Cardiac fibroblast (primary cell): ENCODE data around the gene IMMP2L.

Experiments used
- DNase-seq, 2 donors: peaks; one replicate each; pipeline versions ENCODE4 v3.0.0 to v3.0.0-alpha.2; 2010; ENCODE audit warnings: low read depth in 2 of 2
- H3K4me3 ChIP-seq, 2 donors: replicated peaks in 1 of 2; 1 replicate in 1 of 2; 2 replicates in 1 of 2; pipeline ENCODE4 v1.5.1; 2011; ENCODE audit warnings: low read depth in 2 of 2, low read length in 2 of 2, mild to moderate bottlenecking in 2 of 2, moderate library complexity in 1 of 2
- TF ChIP-seq, protein P1 (sequence below): IDR thresholded peaks from one replicate; pipeline ENCODE4 v1.5.1; 2011; ENCODE audit warnings: low read depth, mild to moderate bottlenecking, low read length, inconsistent platforms

The IMMP2L gene

DNA sequence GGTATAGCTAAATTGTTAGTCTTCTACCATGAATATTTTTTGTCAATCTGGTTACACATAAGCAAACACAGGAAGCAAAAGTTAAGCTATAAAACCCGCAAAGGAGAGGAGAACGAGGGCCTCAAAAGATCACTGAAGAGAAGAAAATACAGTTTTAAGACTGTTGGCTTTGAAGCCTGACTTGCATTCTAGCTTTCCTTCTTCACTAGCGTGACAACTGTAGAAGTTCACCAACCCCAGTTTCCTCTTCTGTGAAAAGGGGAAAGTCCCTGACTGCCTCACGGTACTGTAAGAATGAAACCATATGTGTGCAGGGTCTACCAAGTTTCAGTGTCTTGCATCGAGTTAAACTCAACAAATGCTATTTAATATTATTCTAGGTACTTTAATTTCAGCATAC is 478.9 kb downstream of the IMMP2L start:
- no peak overlapping the region for H3K4me3 ChIP-seq
- peak in 1 of 2 donors; percentile 53 for DNase-seq

DNA sequence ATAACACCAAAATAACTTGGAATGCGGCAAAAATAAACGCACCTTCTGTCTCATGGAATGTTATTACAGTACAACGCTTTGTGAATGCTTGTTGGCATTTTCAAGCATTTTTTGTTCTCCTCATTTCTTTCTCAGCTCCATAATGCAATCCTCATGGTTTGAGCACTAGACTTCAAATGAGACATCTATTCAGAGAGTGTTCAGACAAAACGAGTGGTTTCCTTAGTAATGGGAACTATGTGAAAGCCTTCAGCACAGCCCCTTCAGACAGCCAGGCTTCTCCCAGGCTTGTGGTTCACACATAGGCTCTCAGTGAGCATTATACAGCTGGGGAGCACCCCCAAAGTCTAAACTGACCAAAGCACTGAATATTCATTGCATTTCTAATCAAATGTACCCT is 479.9 kb downstream of the IMMP2L start:
- H3K4me3 ChIP-seq = no peak overlapping the region
- peak in 1 of 2 donors; percentile 24 for DNase-seq
- TF ChIP-seq, protein P1, sequence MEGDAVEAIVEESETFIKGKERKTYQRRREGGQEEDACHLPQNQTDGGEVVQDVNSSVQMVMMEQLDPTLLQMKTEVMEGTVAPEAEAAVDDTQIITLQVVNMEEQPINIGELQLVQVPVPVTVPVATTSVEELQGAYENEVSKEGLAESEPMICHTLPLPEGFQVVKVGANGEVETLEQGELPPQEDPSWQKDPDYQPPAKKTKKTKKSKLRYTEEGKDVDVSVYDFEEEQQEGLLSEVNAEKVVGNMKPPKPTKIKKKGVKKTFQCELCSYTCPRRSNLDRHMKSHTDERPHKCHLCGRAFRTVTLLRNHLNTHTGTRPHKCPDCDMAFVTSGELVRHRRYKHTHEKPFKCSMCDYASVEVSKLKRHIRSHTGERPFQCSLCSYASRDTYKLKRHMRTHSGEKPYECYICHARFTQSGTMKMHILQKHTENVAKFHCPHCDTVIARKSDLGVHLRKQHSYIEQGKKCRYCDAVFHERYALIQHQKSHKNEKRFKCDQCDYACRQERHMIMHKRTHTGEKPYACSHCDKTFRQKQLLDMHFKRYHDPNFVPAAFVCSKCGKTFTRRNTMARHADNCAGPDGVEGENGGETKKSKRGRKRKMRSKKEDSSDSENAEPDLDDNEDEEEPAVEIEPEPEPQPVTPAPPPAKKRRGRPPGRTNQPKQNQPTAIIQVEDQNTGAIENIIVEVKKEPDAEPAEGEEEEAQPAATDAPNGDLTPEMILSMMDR = no peak

More for the DNA sequence above, 478.9 kb downstream of the IMMP2L start:
- TF ChIP-seq, protein P1 = no peak

DNA sequence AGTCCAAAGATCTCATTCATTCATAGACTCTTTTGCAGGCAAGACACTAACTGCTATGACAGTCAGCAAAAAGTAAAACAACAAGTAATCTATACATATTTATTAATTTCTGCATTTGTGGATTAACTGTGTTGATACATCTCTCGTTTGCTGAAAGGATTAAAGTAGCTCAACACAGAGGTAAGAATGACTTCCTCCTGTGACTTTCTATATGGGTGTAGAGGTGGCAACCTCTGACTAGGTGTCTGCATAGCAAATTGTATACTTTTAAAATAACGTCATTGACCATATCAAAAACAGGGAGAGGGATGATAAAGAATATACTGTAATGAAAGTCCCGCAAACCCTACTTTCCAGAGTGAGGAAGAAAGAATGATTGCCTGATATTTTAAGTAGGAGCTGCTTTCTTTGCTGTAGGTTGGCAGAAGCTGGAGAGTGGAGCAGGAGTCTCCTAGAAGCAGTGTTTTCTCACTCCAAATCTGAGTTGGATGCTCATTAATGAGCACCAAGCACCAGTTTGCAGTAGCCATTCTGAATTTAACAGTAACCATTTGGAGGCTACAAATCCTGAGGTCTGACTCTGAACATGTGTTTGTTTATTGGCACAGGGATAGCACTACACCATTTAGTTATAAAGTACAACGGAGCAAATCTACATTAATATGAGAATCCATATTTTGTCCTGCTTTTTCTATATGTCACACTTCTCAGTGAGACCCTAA is 480.6 kb downstream of the IMMP2L start:
- no peak overlapping the region for H3K4me3 ChIP-seq
- no peak for DNase-seq
- TF ChIP-seq, protein P1 = no peak

DNA sequence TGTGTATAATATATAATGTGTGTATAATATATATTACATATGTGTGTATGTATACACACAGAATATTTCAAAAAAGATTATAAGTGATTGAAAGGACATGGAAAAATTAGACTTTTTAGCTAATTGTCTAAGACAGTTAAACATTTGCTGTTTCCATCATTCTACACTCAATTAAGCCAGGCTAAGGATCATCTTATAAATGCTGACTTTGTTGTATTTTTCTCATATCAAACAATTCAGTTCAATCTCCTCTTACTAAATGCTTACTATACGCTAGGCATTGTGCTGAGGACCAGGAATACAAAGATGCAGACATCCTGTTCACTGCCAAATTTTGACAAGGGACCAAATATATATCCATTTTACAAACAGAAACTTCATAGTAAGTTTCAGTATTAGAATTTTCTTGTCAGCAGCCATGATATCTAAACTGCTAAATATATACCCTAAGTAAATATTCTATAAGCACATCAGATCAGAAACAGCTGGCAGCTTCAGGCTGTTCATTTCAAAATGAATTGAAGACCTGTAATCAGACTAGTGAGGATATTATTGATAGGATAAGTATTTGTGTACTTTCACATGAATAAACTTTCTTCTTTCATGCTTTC is 481.7 kb downstream of the IMMP2L start:
- no peak overlapping the region for H3K4me3 ChIP-seq
- no peak for DNase-seq
- TF ChIP-seq, protein P1 = no peak

DNA sequence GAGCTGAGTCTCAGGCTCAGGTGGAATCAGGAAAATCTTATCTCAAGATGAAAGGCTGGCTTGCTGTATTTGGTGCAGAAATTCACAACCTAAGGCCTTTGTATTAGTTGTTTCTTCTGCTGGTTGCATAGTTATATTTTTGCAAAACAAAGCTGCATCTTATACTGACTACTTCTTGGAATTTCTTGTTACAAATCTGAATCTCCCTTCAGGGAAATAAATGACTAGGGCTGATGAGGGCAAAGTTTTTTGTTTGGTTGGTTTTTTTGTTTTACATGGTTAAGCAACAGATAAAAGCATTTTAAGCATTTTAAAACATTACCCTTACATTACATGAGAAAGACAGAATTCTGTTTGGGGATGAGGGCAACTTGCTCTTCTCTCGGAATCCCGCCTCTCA is 485.3 kb downstream of the IMMP2L start:
- no peak for DNase-seq
- no peak overlapping the region for H3K4me3 ChIP-seq
- TF ChIP-seq, protein P1 = no peak

DNA sequence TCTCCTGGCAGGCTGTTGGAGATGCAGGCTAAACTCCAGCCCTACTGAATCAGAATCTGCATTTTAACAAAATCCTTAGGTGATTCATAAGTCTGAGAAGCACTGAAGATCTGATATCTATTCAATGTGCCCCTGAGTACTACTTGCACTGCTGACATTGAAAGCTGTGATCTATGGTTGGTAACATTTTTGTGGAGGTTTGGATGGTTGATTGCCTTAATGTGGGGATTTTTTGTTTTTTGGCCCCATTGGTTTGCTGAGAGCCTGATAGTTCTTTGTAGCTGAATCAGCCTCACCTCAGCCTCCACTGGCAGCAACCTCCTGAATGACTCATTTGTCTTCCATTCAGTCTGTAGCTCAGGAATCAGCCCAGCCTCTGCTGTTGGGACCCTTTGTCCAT is 486.1 kb downstream of the IMMP2L start:
- DNase-seq = peak in 1 of 2 donors; percentile 65
- H3K4me3 ChIP-seq = no peak overlapping the region
- TF ChIP-seq, protein P1 = no peak
